Fibroblast of skin of left biceps (primary cell): ENCODE results near the gene TGM2.

Source experiments
- DNase-seq, 2 experiments: peaks; one replicate each; pipeline ENCODE4 v3.0.0-alpha.2; 2013; ENCODE audit warnings: low read depth in 2 of 2

Gene TGM2

DNA sequence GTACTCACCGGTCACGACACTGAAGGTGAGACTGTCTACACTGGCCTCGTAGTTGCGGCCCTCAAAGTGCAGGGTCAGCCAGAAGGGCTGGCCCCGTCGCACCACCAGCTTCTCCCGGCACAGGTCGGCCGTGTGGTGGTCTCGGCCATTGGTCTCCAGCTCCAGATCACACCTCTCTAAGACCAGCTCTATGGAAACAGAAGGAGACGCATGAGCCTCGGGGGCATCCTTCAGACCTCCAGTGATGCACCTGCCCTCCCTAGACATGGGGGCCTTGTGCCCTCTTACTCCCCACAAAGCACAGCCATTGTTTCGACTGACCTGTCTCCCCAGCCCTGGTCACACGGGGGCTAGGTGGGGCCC lies 3.7 kb downstream of the TGM2 start:
- no peak for DNase-seq

DNA sequence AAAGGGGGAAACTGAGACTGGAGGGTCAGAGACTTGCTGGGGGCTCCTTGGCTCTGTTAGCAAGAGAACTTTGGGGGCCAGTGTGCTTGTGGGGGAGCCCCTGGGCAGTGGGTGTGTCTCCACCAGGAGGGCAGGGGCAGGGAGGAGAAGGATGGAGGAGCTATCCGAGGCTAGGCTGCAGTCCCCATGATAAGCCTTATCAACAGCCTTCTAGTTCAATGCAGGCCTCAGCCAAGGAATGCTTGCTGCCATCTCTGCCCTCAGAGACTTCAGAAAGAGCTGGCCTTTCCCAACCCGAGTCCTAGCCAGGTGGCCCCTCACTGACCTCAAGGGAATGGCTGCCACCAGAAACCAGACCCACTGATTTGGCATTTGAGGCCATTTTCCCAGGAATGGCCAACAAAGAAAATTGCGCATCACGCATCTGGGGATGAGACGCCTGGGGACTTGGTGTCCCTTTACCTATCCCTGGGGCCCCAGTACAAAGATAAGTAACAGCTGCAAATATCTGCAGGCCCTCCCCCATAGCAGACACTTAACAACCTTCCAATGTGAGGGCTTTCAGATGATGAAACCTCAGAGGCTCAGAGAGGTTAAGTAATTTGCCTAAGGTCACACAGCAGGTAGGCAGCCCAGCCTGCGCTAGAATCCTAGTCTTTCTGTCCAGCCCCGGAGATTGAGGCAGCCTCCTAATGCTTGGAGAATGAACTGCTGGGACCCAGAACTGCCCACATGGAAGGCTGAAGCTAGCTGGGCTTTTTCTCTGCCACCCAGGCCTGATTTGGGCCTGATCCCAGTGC lies 4.9 kb downstream of the TGM2 start:
- DNase-seq, result no peak

DNA sequence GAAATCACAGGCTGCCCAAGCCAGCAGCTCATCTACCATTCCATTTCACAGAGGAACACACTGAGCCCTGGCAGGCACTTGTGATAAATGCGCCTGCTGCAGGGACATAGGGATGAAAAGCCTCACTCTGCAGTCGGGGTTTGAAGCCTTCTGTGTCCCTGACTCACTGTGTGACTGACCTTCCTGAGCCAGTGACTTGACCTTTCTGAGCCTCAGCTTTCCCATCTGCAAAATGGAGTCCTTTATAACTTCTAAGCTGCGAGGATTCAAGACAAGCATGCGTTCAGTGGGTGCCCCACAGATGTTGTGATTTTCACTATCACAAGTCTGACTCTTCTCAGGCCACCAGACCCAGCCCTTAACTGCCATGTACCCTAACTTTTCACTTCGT lies 5.5 kb downstream of the TGM2 start:
- no peak for DNase-seq

GRCh38 chr20:38158701-38159351 lies 6.2 kb downstream of the TGM2 start:
- no peak for DNase-seq

- DNase-seq, result no peak
These were observed 7.2 kb downstream of the TGM2 start for GRCh38 chr20:38157635-38158495.

- DNase-seq, result no peak
These were observed 8.0 kb downstream of the TGM2 start for GRCh38 chr20:38156888-38157634.

DNA sequence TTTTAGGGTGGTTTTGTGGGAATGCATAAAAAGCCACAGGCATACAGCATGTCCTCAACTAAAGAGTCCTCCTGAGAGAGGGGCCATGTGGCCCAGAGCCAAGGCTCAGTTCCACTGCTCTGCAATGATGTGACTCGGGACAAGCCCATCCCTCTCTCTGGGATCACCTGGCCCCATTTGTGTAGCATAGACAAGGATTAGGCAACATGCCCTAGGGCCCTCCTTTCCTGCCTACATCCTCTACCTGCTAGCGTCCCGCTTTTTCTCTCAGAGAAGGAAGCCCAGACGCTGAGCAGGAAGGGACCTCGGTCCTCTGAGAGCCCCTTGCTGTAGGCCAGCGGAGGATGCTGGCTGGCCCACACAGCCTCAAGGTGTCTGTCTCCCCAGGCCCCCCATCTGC lies 8.8 kb downstream of the TGM2 start:
- DNase-seq, result no peak

GRCh38 chr20:38155811-38156210 lies 9.3 kb downstream of the TGM2 start:
- no peak for DNase-seq

DNA sequence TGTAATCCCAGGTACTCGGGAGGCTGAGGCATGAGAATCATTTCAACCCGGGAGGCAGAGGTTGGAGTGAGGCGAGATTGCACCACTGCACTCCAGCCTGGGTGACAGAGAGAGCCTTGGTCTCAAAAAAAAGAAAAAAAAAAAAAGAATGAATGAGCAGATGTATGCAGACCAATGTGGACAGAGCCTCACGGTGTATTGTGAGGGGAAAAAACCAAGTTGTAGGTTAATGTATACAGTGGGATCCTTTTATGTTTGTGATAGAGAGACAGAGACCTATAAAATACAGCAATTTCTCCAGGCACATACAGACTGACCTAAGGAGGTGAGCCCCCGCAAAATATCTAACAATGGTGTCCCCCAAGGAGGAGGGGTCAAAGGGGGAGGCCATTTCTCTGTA lies 11.7 kb downstream of the TGM2 start:
- DNase-seq, result no peak

DNA sequence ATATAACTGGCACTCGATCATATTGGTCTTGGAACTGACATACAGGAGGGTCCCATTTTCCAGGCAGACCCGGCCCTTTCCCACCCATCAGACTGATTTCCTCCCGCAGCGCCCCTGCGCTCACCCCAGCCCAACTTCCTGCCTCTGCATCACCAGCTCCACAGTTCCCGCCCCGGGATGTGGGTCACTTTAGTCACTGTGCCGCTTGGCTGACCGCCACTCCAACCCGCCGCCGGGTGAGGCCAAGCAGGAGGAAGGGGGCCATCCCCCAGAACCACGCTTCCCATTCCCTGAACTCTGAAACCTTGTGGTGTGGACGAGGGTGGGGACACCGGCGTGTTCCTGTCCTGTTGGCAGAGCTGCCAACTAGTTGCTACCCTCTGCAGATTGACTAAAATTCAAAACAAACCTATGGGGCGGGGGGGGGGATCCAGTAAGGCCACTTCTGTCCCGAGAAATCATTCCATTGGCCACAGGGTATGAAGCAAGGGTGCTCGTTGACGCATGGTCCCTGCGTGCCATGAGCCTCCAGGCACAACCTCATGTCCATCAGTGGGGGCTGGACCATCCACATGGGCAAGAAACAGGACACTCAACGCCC lies 12.3 kb downstream of the TGM2 start:
- DNase-seq, result no peak

DNA sequence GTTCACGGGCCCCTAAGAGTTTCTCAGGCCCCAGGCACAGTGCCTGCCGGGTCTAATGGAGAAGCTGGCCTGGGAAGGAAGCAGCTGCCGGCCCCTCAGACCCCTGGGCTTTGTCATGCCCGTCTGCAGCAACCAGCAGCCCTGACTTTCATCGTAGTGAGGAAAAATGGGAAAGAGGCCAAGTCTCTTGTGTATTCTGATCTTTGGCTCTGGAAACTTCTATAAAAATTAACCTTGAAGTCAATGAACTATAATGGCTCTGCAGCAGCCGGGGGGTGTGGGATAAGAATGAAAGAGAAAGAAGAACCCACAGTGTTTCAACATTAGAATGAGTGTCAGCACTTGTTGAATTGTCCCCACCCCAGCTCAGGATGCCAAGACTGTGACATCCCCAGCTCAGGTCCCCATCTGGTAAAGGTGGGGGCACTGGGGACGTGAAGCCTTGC lies 12.9 kb downstream of the TGM2 start:
- no peak for DNase-seq

DNA sequence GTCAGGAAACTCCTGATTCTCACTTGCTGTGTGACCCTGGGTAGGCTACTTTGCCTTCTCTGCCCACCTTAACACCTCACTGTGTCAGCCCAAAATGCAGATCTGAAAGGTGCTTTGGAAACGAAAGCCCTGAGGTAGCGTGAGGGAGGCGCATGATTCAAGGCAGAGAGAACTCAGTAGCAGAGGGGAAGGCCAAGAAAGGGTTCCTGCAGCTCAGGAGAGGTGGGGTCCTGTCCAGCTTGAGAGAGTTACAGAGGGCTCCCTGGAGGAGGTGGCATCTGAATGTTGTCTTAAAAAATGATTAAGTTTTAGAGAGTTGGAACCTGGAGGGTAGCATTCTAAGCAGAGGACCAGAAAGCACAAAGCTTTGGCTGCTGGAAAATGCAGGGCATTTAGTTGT lies 13.6 kb downstream of the TGM2 start:
- no peak for DNase-seq

DNA sequence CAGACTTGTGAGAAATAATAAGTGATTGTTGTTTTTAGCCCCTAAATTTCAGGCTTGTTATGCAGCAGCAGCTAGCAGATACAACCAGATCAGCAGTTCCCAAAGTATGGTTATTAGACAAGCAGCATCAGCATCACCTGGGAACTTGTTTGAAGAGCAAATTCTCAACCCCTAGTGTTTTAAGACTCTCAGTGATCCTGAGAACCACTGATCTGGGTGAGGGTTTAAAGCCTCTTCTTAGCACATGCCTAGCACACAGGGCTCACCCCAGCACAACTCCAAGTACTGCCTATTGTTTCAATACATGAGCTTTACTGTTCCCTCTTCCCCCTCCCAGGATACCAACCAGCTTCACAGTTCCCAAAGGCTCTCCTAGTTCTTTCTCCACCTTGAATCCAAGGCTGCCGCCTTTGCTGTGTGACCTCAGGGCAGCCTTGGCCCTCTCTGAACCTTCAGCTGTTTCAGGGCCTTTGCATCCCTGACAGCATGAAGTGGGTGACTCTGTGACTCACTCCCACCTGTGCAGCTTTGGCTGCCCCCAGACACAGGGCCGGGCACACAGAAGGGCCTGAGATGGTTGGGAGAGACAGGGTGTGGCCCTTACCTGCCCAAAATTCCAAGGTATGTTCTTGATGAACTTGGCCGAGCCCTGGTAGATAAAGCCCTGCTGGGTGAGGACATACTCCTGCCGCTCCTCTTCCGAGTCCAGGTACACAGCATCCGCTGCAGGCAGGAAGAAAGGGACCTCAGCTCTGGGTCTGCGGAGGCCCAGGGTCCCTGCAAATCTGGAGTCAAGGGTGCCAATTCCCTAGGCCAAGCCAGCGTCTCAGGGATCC lies 14.5 kb downstream of the TGM2 start:
- no peak for DNase-seq

DNA sequence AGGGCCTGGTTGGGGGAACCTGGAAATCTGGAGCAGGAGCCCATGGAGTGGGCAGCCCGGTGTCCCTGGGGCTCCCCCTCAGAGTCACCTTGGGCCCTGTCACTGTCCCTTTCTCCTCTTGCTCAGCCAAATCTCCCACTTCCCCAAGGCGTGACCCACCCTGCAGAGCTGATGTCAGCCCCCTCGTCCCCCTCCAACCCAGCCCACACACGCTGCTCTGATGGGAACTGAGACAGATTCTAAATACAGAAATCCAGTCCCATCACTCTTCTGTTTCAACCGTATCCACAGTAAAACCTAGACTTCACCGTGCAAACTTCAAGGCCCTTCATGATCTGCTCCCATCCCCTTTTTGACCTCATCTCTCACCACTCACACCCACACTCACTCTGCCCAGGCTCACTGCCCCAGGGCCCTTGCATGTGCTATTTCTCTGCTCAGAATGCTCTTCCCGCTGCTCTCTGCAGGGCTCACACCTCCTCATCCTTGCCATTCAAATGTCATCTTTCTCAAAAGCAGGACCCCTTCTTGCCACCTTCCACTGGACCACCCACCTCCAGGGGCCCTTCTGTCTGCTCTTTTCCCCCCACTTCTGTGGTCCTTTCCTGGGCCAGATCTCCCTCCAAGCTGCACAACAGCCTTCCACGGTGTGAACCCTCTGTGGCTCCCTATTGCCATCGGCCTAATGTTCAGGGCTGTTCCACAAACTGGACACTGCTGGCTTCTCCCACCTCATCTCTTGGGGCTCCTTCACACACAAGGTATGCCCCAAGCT lies 16.6 kb downstream of the TGM2 start:
- no peak for DNase-seq

DNA sequence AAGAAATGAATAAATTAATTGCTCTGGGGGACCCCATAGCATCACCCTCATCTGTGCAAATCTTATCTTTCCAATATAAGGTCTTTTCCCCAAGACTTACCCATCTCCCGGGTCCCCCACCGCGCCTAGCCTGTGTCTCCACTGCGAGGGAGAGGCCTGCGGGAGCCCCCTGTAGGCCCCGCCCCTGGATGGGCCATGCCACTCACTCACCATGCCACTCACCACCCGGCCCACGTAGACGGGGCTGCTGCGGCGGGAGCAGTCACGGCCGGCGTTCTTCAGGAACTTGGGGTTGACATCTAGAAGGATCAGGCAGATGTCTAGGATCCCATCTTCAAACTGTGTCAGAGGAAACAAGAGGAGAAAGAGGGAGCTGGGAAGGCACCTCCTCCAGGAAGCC lies 17.3 kb downstream of the TGM2 start:
- no peak for DNase-seq

GRCh38 chr20:38147163-38147562 lies 17.9 kb downstream of the TGM2 start:
- no peak for DNase-seq

DNA sequence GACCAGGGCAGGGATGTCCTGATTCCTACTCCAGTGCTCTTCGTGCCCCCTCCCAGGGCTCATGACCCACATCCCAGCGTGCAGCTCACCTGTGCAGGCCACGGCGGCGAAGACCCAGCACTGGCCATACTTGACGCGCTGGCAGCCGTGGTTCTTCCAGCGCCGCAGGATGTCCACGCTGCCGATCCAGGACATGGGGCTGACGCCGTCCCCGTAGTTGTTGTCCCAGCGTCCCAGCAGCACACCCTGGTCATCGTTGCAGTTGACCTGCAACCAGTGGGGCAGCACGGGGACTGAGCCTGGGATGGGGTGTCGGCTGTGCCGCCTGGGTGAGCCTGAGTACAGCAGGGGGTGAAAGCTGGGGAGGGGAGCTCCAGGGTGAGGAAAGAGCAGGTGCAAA lies 18.4 kb downstream of the TGM2 start:
- DNase-seq, result no peak

GRCh38 chr20:38146156-38146555 lies 18.9 kb downstream of the TGM2 start:
- no peak for DNase-seq

DNA sequence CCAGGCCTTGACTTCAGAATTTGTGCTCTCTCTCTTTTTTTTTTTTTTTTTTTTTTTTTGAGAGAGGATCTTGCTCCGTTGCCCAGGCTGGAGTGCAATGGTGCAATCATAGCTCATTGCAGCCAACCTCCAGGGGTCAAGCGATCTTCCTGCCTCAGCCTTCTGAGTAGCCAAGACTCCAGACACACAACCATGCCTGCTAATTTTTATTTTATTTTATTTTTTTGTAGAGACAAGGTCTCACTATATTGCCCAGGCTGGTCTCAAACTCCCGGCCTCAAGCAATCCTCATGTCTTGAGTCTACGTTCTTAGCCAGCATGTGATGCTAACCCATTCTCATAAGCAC lies 19.4 kb downstream of the TGM2 start:
- DNase-seq, result no peak
